ENCODE data around the gene RIPK1. TPM values are rescaled to one million over a fixed set of nuclear protein-coding genes. Genes with fewer than 3 reads are reported as not detected.
"Not testable (repeated sequence)": the region's sequence is repeated elsewhere in the genome, so short reads cannot be mapped to it uniquely, and the experiment has no call there.

The RIPK1 gene
- 19.0 TPM for total RNA-seq

DNA sequence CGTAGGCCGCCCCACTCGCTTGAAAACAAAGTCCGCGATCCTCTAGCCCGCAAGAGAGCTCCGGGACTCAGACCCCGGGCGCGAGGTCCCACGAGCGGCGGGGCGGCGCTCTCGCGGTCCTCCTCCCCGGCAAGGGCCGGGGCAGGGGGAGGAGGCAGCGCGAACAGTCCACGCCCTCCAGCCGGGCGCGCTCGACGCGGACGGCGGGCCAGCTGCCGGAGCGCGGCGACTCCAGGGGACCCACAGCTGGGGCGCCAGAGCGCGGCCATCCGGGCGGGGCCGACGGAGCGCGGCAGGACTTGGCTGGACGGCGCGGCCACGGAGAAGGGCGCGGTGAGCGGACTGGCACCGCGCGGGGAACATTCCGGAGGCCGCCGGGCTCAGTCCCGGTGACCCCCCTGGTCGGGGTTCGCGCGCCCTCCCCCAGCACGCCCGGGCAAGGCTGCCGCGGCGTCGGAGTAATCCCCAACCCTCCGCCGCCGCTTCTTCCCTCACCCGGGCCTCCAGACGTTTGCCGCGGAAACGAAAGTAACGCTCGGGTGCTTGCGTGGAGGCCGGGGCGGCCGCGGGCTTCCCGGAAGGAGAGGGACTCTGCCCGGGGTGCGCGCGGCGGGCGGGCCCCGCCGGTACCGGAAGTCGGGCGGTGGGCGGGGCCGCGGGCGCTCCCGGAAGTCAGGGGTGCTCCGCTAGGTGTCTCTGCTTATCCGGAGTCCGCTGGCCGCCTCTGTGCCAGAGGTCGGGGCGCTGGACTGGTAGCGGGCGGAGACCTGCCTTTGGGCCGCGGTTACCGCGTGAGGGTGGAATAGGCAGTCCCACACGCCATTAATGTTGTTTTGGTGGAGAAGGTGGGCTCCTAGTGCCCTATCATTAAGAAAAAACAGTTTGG, at the start of gene RIPK1:
RIPK1 (plus strand) TSS at position 166 of the 886 bp plus-strand sequence. CDS start 8,330 bp downstream, outside the sequence.
- Histone ChIP-seq H3K27me3 (ENCODE audit: insufficient read depth, low read length) (no peaks in the 10 kb centered on the region), H3K4me1 (ENCODE audit: insufficient read depth, low read length) (peaks cover 31% of the 10 kb centered on the region), H3K4me3 (ENCODE audit: low read length) (peak within 1 kb of the TSS; percentile 88), H3K9me3 (ENCODE audit: low read depth, low read length) (no peaks in the 10 kb centered on the region)

DNA sequence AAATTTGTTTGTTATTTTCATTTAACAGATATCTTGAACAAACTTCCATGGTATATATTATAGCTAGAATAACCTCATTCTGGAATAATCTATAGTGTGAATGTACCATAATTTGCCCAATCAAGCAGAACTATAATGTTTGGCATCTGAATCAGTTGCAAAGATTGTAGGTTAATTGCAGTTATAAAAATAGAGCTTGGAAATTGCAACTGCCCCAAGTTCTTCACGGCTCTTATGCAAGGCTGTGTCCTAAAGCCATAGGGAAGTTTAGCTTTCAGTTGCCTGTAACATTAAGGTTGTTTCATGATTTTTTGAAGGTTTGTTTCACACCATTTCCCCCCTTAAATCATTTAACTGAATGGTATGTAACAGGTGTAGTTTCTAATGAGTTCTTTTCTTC, 49.2 kb upstream of the RIPK1 start:
- Histone ChIP-seq H3K27me3 (ENCODE audit: insufficient read depth, low read length) (no peaks in the 10 kb centered on the region), H3K9me3 (ENCODE audit: low read depth, low read length) (no peaks in the 10 kb centered on the region), H3K4me1 (ENCODE audit: insufficient read depth, low read length) (peaks cover 41% of the 10 kb centered on the region), H3K4me3 (ENCODE audit: low read length) (no peak overlapping the region)

GRCh38 chr6:3019749-3020320, 48.5 kb upstream of the RIPK1 start:
- H3K9me3 ChIP-seq (ENCODE audit: low read depth, low read length): no peaks in the 10 kb centered on the region
- no peaks in the 10 kb centered on the region for H3K27me3 ChIP-seq (ENCODE audit: insufficient read depth, low read length)
- peaks cover 48% of the 10 kb centered on the region for H3K4me1 ChIP-seq (ENCODE audit: insufficient read depth, low read length)
- no peak overlapping the region for H3K4me3 ChIP-seq (ENCODE audit: low read length)

DNA sequence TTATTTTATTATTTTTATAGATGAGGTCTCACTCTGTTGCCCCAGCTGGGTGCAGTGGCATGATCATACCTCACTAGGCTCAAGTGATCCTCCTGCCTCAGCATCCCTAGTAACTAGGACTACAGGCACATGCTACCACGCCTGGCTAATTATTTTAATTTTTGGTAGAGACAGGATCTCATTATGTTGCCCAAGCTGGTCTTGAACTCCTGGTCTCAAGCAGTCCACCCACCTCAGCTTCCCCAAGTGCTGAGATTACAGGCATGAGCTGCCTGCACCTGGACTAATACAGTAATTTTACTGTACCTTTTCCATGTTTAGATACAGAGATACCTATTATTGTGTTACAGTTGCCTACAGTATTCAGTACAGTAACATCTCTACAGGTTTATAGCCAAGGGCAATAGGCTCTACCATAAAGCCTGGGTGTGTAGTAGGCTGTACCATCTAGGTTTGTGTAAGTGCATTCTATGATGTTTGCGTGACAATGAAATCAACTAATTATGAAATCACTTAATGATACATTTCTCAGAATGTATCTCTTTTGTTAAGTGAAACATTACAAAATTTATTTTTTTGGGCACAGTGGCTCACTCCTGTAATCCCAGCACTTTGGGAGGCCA, 47.2 kb upstream of the RIPK1 start:
- not testable (repeated sequence) for H3K9me3 ChIP-seq (ENCODE audit: low read depth, low read length); H3K27me3 ChIP-seq (ENCODE audit: insufficient read depth, low read length); H3K4me3 ChIP-seq (ENCODE audit: low read length)
- H3K4me1 ChIP-seq (ENCODE audit: insufficient read depth, low read length): peaks cover 61% of the 10 kb centered on the region

GRCh38 chr6:3022765-3023662, 45.3 kb upstream of the RIPK1 start:
- Histone ChIP-seq H3K9me3 (ENCODE audit: low read depth, low read length) (no peaks in the 10 kb centered on the region), H3K4me3 (ENCODE audit: low read length) (peak overlapping the region; percentile 41), H3K4me1 (ENCODE audit: insufficient read depth, low read length) (peaks cover 80% of the 10 kb centered on the region), H3K27me3 (ENCODE audit: insufficient read depth, low read length) (no peaks in the 10 kb centered on the region)

DNA sequence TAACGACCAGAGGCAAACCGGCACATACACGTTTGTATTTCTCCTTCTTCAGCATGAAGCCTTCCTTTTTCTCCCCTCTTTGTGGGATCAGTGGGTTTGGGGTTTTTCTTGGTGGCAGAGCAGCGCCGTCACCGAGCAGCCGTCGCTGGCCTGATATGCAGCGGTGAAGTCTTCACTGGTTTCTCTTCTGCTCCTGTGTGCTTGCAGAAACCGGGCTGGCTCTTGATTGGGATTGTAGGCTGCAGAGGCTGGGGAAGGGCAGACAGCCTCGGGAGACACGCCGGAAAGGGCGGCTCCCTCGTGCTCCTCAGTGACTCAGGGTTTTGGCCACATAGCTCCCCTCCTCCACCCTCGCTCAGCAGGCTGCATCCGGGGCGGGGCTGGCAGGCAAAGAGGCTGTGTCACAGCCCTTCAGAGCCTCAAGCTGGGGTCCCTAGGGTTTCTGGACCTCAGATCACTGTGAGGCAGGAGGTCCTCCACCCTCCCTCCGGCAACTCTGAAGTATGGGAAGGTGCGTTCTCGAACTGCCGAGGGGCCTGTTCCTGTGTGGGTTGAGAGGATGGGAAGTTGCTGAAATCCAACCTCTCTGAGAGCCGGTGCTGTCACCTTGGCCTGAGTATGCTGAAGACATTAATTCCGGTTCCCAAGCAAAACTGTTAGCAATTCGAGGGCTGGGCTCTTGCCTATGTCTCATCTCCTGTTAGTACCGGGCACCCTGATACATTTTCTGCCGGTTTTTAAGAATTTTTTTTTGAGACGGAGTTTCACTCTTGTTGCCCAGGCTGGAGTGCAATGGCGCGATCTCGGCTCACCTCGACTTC, 44.4 kb upstream of the RIPK1 start:
- Histone ChIP-seq H3K4me3 (ENCODE audit: low read length) (peak overlapping the region; percentile 41), H3K4me1 (ENCODE audit: insufficient read depth, low read length) (peaks cover 87% of the 10 kb centered on the region), H3K9me3 (ENCODE audit: low read depth, low read length) (no peaks in the 10 kb centered on the region), H3K27me3 (ENCODE audit: insufficient read depth, low read length) (no peaks in the 10 kb centered on the region)

- Histone ChIP-seq H3K4me3 (ENCODE audit: low read length) (no peak overlapping the region), H3K9me3 (ENCODE audit: low read depth, low read length) (no peaks in the 10 kb centered on the region), H3K27me3 (ENCODE audit: insufficient read depth, low read length) (no peaks in the 10 kb centered on the region), H3K4me1 (ENCODE audit: insufficient read depth, low read length) (peaks cover 67% of the 10 kb centered on the region)
Observed at GRCh38 chr6:3026791-3027626, 41.3 kb upstream of the RIPK1 start.

- peaks cover 56% of the 10 kb centered on the region for H3K4me1 ChIP-seq (ENCODE audit: insufficient read depth, low read length)
- not testable (repeated sequence) for H3K27me3 ChIP-seq (ENCODE audit: insufficient read depth, low read length); H3K4me3 ChIP-seq (ENCODE audit: low read length); H3K9me3 ChIP-seq (ENCODE audit: low read depth, low read length)
Observed at GRCh38 chr6:3028156-3028555, 40.1 kb upstream of the RIPK1 start.

- no peaks in the 10 kb centered on the region for H3K9me3 ChIP-seq (ENCODE audit: low read depth, low read length)
- no peaks in the 10 kb centered on the region for H3K27me3 ChIP-seq (ENCODE audit: insufficient read depth, low read length)
- H3K4me3 ChIP-seq (ENCODE audit: low read length): no peak overlapping the region
- peaks cover 22% of the 10 kb centered on the region for H3K4me1 ChIP-seq (ENCODE audit: insufficient read depth, low read length)
Observed at GRCh38 chr6:3031857-3032640, 36.2 kb upstream of the RIPK1 start.

GRCh38 chr6:3032986-3033385, 35.3 kb upstream of the RIPK1 start:
- H3K4me3 ChIP-seq (ENCODE audit: low read length): no peak overlapping the region
- no peaks in the 10 kb centered on the region for H3K27me3 ChIP-seq (ENCODE audit: insufficient read depth, low read length)
- H3K9me3 ChIP-seq (ENCODE audit: low read depth, low read length): no peaks in the 10 kb centered on the region
- H3K4me1 ChIP-seq (ENCODE audit: insufficient read depth, low read length): peaks cover 22% of the 10 kb centered on the region

DNA sequence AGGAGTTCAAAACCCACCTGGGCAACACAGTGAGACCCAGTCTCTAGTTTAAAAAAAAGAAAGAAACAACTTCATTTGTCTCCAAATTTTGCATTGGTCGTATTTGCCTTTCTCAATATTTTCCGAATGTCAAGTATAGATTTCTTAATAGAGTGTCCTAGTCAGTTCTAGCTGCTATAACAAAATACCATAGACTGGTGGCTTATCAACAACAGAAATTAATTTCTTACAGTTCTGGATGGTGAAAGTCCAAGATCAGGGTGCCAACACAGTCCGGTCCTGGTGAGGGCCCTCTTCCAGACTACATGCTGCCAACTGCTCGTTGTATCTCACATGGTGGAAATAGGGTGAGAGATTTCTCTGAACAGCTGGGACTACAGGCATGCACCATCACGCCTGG, 34.6 kb upstream of the RIPK1 start:
- peaks cover 19% of the 10 kb centered on the region for H3K4me1 ChIP-seq (ENCODE audit: insufficient read depth, low read length)
- H3K27me3 ChIP-seq (ENCODE audit: insufficient read depth, low read length): no peaks in the 10 kb centered on the region
- H3K4me3 ChIP-seq (ENCODE audit: low read length): no peak overlapping the region
- no peaks in the 10 kb centered on the region for H3K9me3 ChIP-seq (ENCODE audit: low read depth, low read length)

GRCh38 chr6:3035397-3035796, 32.9 kb upstream of the RIPK1 start:
- Histone ChIP-seq H3K4me3 (ENCODE audit: low read length) (no peak overlapping the region), H3K4me1 (ENCODE audit: insufficient read depth, low read length) (peaks cover 18% of the 10 kb centered on the region)

More at GRCh38 chr6:3035397-3035796, 32.9 kb upstream of the RIPK1 start:
- Histone ChIP-seq H3K9me3 (ENCODE audit: low read depth, low read length) (no peaks in the 10 kb centered on the region), H3K27me3 (ENCODE audit: insufficient read depth, low read length) (no peaks in the 10 kb centered on the region)
